ENCODE results near the gene CAVIN3.

CAVIN3 gene

GRCh38 chr11:6320411-6321155 is at the start of gene CAVIN3:
CAVIN3 (minus strand) TSS chr11:6320501; CDS start chr11:6320476, 25 bp downstream.
- no peak for TF ChIP-seq CTCF (conservative IDR thresholded peaks at IDR 0.05; ENCODE audit: low read length)
- peak; percentile 83 for DNase-seq (ENCODE audit: low read depth)

GRCh38 chr11:6365659-6366058 is 45.4 kb upstream of the CAVIN3 start:
- no peak overlapping the region for H3K4me3 ChIP-seq (ENCODE audit: low read length)
- no peak for DNase-seq (ENCODE audit: low read depth)
- no peak for TF ChIP-seq CTCF (conservative IDR thresholded peaks at IDR 0.05; ENCODE audit: low read length)

More at GRCh38 chr11:6320411-6321155, at the start of gene CAVIN3:
- H3K4me3 ChIP-seq (ENCODE audit: low read length) = peak within 1 kb of the TSS; percentile 87

GRCh38 chr11:6362873-6363678 is 42.8 kb upstream of the CAVIN3 start:
- H3K4me3 ChIP-seq (ENCODE audit: low read length) = no peak overlapping the region
- TF ChIP-seq CTCF (conservative IDR thresholded peaks at IDR 0.05; ENCODE audit: low read length) = peak; percentile 97
- DNase-seq (ENCODE audit: low read depth) = peak; percentile 79

- no peak for DNase-seq (ENCODE audit: low read depth)
- no peak overlapping the region for H3K4me3 ChIP-seq (ENCODE audit: low read length)
- no peak for TF ChIP-seq CTCF (conservative IDR thresholded peaks at IDR 0.05; ENCODE audit: low read length)
These were observed 42.0 kb upstream of the CAVIN3 start for GRCh38 chr11:6362185-6362872.

- DNase-seq (ENCODE audit: low read depth) = no peak
- no peak for TF ChIP-seq CTCF (conservative IDR thresholded peaks at IDR 0.05; ENCODE audit: low read length)
- H3K4me3 ChIP-seq (ENCODE audit: low read length) = no peak overlapping the region
These were observed 39.9 kb upstream of the CAVIN3 start for GRCh38 chr11:6360183-6360582.

GRCh38 chr11:6357222-6357621 is 36.9 kb upstream of the CAVIN3 start:
- TF ChIP-seq CTCF (conservative IDR thresholded peaks at IDR 0.05; ENCODE audit: low read length) = no peak
- peak; percentile 80 for DNase-seq (ENCODE audit: low read depth)
- no peak overlapping the region for H3K4me3 ChIP-seq (ENCODE audit: low read length)
